Tibial nerve (tissue), 4 donors: Measurements from ENCODE around the gene FLYWCH2. TPM values are rescaled to one million over a fixed set of nuclear protein-coding genes. Genes with fewer than 3 reads are reported as not detected.
A peak's percentile ranks its signal among the peaks of the same experiment; 100 is the strongest.

Experiments used
- DNase-seq, 2 donors: peaks; one replicate each; pipeline ENCODE4 v3.0.0-alpha.2; 2019; ENCODE audit warnings: low spot score in 2 of 2
- H3K27ac ChIP-seq, 4 donors: fragments of 200-600 bp; sonication (generic) in 3 of 4; one replicate each; pipeline ENCODE4 v1.5.1; 2017 to 2019; ENCODE audit warnings: mild to moderate bottlenecking in 1 of 4
- H3K27me3 ChIP-seq, 2 donors: fragments of 200-600 bp; sonication (generic) in 1 of 2; one replicate each; pipeline versions ENCODE4 v1.5.1 to v1.6.0; 2017 to 2019
- H3K36me3 ChIP-seq, 3 donors: fragments of 200-600 bp; sonication (generic); one replicate each; pipeline ENCODE4 v1.5.1; 2018 to 2019
- H3K4me1 ChIP-seq, 4 donors: fragments of 200-600 bp; sonication (generic) in 3 of 4; one replicate each; pipeline ENCODE4 v1.5.1; 2017 to 2019
- H3K4me3 ChIP-seq, 4 donors: fragments of 200-600 bp; sonication (generic) in 3 of 4; one replicate each; pipeline ENCODE4 v1.5.1; 2017 to 2019; ENCODE audit warnings: mild to moderate bottlenecking in 1 of 4, moderate library complexity in 1 of 4
- H3K9me3 ChIP-seq, 4 donors: fragments of 200-600 bp; sonication (generic) in 3 of 4; one replicate each; pipeline ENCODE4 v1.5.1; 2017 to 2019
- EP300 ChIP-seq, 2 donors: sonication (generic); formaldehyde crosslinking; IDR thresholded peaks; one replicate each; pipeline ENCODE4 v1.6.1; 2017; ENCODE audit warnings: antibody characterized with exemption in 2 of 2, mild to moderate bottlenecking in 1 of 2
- POLR2A ChIP-seq, 2 donors: fragments of 450-650 bp; IDR thresholded peaks; one replicate each; pipeline ENCODE4 v1.6.1; 2017; ENCODE audit warnings: antibody characterized with exemption in 2 of 2, mild to moderate bottlenecking in 2 of 2, moderate library complexity in 2 of 2
- WGBS, 2 donors: methylation state at CpG; one replicate each; pipeline ENCODE4 v1.1.5; 2018; 5-methylcytosine and 5-hydroxymethylcytosine counted together
- total RNA-seq, 4 donors: library from RNA; depleted of rRNA; stranded (reverse); fragments of >200 nt; gene quantifications; one replicate each; pipeline ENCODE4 v1.1.0, GENCODE V29; 2016
- TF ChIP-seq, protein P1 (sequence below), 5 experiments: fragments of 200-600 bp in 3 of 5; fragments of 450-650 bp in 2 of 5; sonication (generic) in 3 of 5; IDR thresholded peaks; one replicate each; pipeline ENCODE4 v1.5.1; 2016 to 2019; ENCODE audit warnings: antibody characterized with exemption in 5 of 5, mild to moderate bottlenecking in 3 of 5, moderate library complexity in 2 of 5

The FLYWCH2 gene
- total RNA-seq, 4 donors from 2014 or later, result 66.2 to 76.8 (median 72.8) TPM

DNA sequence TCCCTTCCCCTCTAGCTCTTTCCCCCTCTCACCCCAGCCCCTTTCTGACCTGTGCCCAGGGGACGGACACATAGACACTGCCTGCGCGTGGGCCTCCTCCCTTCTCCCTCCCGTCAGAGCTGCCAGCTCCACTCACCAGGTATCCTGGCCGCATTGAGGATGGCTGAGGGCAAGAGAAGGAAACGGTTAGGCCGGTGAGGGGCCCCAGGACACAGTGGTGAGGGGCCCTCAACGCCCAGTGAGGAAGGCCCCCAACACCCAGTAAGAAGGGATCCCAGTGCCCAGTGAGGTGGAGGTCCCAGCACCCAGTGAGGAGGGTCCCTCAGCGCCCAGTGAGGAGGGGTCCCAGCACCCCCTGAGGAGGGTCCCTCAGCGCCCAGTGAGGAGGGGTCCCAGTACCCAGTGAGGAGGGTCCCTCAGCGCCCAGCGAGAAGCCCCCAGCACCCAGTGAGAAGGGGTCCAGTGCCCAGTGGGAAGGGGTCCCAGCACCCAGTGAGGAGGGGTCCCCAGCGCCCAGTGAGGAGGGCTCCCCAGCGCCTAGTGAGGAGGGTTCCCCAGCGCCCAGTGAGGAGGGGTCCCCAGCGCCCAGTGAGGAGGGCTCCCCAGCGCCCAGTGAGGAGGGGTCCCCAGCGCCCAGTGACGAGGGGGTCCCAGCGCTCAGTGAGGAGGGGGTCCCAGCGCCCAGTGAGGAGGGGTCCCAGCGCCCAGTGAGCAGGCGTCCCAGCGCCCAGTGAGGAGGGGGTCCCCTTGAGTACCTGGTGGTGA, 26.1 kb upstream of the FLYWCH2 start:
- DNase-seq, result no peak
- Histone ChIP-seq H3K4me1 (peaks cover 0 to 7% (median 0%) of the 10 kb centered on the region in 4 donors), H3K9me3 (peaks cover 0 to 43% (median 1%) of the 10 kb centered on the region in 4 donors), H3K27me3 (peaks cover 0 to 76% of the 10 kb centered on the region in 2 donors), H3K4me3 (no peak overlapping the region), H3K36me3 (no peaks in the 10 kb centered on the region), H3K27ac (no peak overlapping the region)
- TF ChIP-seq POLR2A (IDR thresholded peaks at IDR 0.05) (no peak), EP300 (IDR thresholded peaks at IDR 0.05) (no peak)
- TF ChIP-seq, protein P1, sequence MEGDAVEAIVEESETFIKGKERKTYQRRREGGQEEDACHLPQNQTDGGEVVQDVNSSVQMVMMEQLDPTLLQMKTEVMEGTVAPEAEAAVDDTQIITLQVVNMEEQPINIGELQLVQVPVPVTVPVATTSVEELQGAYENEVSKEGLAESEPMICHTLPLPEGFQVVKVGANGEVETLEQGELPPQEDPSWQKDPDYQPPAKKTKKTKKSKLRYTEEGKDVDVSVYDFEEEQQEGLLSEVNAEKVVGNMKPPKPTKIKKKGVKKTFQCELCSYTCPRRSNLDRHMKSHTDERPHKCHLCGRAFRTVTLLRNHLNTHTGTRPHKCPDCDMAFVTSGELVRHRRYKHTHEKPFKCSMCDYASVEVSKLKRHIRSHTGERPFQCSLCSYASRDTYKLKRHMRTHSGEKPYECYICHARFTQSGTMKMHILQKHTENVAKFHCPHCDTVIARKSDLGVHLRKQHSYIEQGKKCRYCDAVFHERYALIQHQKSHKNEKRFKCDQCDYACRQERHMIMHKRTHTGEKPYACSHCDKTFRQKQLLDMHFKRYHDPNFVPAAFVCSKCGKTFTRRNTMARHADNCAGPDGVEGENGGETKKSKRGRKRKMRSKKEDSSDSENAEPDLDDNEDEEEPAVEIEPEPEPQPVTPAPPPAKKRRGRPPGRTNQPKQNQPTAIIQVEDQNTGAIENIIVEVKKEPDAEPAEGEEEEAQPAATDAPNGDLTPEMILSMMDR (IDR thresholded peaks at IDR 0.05), result no peak
- 80% methylated on average over 9 to 17 of the region's 24 CpGs for WGBS, 2 donors

DNA sequence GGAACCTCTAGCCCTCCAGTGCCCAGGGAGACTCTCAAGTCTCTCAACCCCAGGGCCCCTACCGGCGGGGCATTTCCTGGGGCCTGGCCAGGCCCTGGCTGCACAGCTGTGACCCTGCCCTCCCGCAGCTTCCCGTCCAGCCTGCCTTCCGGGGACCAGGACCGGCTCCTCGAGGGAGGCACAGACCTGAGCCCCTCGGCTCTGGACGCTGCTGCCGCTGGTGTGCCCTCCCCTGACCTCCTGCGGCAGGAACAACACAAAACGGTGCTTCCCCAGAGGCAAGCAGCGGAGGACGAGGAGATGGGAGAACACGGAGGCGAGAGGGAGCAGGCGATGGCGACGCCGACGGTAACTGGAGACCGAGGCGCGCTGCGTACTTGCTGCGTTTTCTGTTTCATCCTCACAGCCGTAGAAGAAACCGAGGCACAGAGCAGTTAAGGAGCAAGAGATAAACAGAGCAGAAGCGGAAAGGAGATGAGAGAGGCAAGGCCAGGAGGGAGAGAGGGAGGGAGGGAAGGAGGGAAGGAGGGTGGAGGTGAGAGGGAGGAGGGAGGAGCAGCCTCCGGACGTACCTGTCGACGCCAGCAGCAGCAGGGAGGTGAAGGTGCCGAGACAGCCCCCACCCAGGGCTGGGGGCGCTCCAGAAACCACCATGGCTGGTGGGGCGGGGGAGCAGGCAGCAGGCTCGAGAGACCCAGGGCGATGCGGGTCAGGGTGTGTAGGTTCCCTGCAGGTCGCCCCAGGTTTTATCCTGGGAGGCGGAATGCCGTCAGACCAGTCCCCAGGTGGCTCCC, 25.4 kb upstream of the FLYWCH2 start, which contains the start of gene PRSS22:
Gene PRSS22, minus strand, starts transcription at position 720 of the 794 bp plus-strand sequence. Its CDS starts 66 bp downstream, at position 654.
- WGBS, 2 donors, result 8 to 13% methylated on average over 38 to 41 of the region's 42 CpGs
- DNase-seq, result no peak
- Histone ChIP-seq H3K27me3 (peaks cover 0 to 69% of the 10 kb centered on the region in 2 donors), H3K27ac (no peak within 1 kb of the TSS), H3K36me3 (no peaks in the 10 kb centered on the region), H3K4me1 (peaks cover 0 to 7% (median 0%) of the 10 kb centered on the region in 4 donors), H3K4me3 (peak within 1 kb of the TSS in 1 of 4 donors; percentile 5), H3K9me3 (peaks cover 0 to 43% (median 1%) of the 10 kb centered on the region in 4 donors)
- TF ChIP-seq EP300 (IDR thresholded peaks at IDR 0.05) (no peak), POLR2A (IDR thresholded peaks at IDR 0.05) (no peak)
- TF ChIP-seq, protein P1 (IDR thresholded peaks at IDR 0.05), result no peak

DNA sequence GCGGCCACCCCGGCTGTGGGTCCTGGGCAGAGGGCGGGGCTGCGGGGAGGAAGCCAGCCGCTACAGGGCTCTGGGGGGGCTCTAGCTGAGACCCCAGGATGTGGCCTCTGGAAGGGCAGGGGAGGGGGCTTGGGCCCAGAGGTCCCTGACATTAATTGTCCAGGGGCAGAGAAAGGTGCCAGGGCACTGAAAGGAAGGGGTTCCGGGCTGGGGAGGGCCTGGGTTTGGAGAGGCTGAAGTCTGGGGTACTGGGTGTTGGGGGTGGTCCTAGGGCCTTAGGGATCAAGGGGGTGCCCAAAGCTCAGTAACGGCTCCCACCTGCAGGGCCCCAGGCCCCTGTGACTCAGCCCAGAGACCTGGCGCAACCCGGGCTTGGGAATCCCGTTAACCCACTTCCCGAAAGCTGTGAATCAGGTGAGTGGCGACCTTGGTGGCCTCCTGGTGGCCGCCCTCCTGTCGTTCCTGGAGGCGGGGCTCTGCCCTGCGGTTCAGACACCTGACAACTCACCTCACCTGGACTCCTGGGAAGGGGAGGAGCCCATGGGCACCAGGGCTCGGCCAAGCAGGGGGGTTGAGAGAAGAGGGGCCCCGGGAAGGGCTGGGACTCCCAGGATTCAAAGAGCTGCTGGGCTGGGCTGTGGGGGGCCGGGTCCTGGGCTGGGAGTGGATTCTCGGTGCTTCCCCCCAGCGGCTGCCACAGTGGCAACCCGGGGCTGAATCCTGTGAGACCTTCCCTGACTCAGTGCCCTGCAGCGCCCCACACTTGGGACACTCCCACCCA, 24.6 kb upstream of the FLYWCH2 start:
- H3K27ac ChIP-seq, result no peak overlapping the region
- no peak for DNase-seq
- 22 to 34% methylated on average over 18 to 20 of the region's 23 CpGs for WGBS, 2 donors
- peaks cover 0 to 37% (median 1%) of the 10 kb centered on the region in 4 donors for H3K9me3 ChIP-seq
- TF ChIP-seq, protein P1 (IDR thresholded peaks at IDR 0.05), result no peak
- TF ChIP-seq EP300 (IDR thresholded peaks at IDR 0.05), result no peak
- no peak for TF ChIP-seq POLR2A (IDR thresholded peaks at IDR 0.05)
- peaks cover 0 to 7% (median 0%) of the 10 kb centered on the region in 4 donors for H3K4me1 ChIP-seq
- H3K36me3 ChIP-seq, result no peaks in the 10 kb centered on the region
- H3K27me3 ChIP-seq, result peaks cover 0 to 61% of the 10 kb centered on the region in 2 donors
- H3K4me3 ChIP-seq, result peak overlapping the region in 1 of 4 donors; percentile 5

DNA sequence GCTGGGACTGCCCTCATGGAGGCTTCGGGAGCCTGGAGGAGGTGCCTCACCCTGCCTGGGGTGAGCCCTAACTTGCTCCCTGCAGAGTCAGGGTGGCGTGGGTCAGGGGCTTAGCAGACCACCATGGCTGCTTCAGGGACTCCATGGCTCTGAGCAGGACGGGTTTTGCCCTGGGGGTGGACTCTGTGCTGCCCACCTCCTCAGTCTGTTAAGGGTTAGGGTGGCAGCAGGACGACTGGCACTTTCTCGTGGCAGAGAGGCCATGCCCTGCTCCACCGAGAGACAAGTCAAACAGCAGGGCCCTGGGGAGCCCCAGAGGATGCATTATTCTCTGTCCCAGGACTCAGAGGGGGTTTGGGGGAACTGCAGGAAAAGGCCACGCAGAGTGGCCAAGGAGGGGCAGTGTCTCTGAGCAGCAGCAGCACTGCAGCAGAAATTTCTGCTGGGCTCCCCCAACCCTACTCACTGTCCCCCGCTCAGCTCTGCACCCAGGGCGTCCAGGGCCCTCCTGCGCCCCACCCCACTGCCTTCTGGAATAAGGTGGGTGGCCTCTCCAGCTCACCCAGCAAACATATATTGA, 23.2 kb upstream of the FLYWCH2 start:
- H3K36me3 ChIP-seq, result no peaks in the 10 kb centered on the region
- H3K4me3 ChIP-seq, result no peak overlapping the region
- TF ChIP-seq POLR2A (IDR thresholded peaks at IDR 0.05), result no peak
- no peak for TF ChIP-seq EP300 (IDR thresholded peaks at IDR 0.05)
- H3K4me1 ChIP-seq, result peaks cover 0 to 7% (median 0%) of the 10 kb centered on the region in 4 donors
- peaks cover 0 to 24% (median 0%) of the 10 kb centered on the region in 4 donors for H3K9me3 ChIP-seq
- no peak overlapping the region for H3K27ac ChIP-seq
- WGBS, 2 donors, result 64 to 73% methylated on average over 8 to 10 of the region's 10 CpGs
- peaks cover 0 to 59% of the 10 kb centered on the region in 2 donors for H3K27me3 ChIP-seq
- DNase-seq, result no peak
